Body of pancreas (tissue), 4 donors: ENCODE measurements around the gene MGLL.

Experiments used
- POLR2A ChIP-seq, 3 donors: fragments of 450-650 bp; IDR thresholded peaks; one replicate each; pipeline ENCODE4 v1.6.1; 2016; ENCODE audit warnings: antibody characterized with exemption in 3 of 3, mild to moderate bottlenecking in 2 of 3
- TF ChIP-seq, protein P1 (sequence below), 7 experiments: fragments of 450-650 bp in 4 of 7; fragments of 200-600 bp in 3 of 7; sonication (generic) in 3 of 7; IDR thresholded peaks; one replicate each; pipeline ENCODE4 v1.5.1; 2016 to 2019; ENCODE audit warnings: antibody characterized with exemption in 7 of 7

DNA sequence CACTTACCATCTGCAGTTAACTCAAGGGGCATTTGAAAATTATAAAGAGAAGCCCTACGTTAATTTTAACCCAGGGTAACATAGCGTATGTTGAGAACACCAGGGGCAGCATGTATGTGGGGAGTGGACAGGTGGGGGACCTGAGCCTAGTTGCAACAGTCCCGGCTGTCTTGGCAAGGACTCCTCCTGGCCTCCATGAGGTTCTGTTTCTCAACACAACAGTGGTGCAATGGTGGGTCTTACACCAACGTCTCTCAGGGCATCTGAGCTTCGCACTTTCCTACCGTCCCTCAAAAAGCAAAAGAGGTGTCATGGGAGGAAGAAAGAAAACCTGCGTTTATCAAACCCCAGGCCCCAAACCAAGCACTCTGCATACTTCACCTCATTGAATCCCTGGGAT lies 50.6 kb downstream of the MGLL start:
- no peak for TF ChIP-seq POLR2A (IDR thresholded peaks at IDR 0.05)
- TF ChIP-seq, protein P1, sequence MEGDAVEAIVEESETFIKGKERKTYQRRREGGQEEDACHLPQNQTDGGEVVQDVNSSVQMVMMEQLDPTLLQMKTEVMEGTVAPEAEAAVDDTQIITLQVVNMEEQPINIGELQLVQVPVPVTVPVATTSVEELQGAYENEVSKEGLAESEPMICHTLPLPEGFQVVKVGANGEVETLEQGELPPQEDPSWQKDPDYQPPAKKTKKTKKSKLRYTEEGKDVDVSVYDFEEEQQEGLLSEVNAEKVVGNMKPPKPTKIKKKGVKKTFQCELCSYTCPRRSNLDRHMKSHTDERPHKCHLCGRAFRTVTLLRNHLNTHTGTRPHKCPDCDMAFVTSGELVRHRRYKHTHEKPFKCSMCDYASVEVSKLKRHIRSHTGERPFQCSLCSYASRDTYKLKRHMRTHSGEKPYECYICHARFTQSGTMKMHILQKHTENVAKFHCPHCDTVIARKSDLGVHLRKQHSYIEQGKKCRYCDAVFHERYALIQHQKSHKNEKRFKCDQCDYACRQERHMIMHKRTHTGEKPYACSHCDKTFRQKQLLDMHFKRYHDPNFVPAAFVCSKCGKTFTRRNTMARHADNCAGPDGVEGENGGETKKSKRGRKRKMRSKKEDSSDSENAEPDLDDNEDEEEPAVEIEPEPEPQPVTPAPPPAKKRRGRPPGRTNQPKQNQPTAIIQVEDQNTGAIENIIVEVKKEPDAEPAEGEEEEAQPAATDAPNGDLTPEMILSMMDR (IDR thresholded peaks at IDR 0.05) = no peak
